Prostate gland (tissue), 2 donors: ENCODE measurements around the gene VPS13A. TPM values are rescaled to one million over a fixed set of nuclear protein-coding genes. Genes with fewer than 3 reads are reported as not detected.

Experiments
- DNase-seq: peaks from one replicate; pipeline ENCODE4 v3.0.0-alpha.2; 2019; ENCODE audit warnings: low spot score
- H3K27ac ChIP-seq, 2 donors: fragments of 200-600 bp; sonication (generic); 2 replicates each; pipeline ENCODE4 v1.5.1; 2017 to 2019
- H3K27me3 ChIP-seq: fragments of 200-600 bp; sonication (generic); replicated peaks from 2 replicates; pipeline ENCODE4 v1.5.1; 2019; ENCODE audit not compliant: insufficient read depth
- H3K36me3 ChIP-seq, 2 donors: fragments of 200-600 bp; sonication (generic); 1 replicate in 1 of 2; 2 replicates in 1 of 2; pipeline versions ENCODE4 v1.5.1 to v1.8.1; 2017 to 2019
- H3K4me1 ChIP-seq: fragments of 200-600 bp; sonication (generic); replicated peaks from 2 replicates; pipeline ENCODE4 v1.5.1; 2019
- H3K4me3 ChIP-seq, 2 donors: fragments of 200-600 bp; sonication (generic); 2 replicates each; pipeline ENCODE4 v1.5.1; 2017 to 2019
- H3K9me3 ChIP-seq: fragments of 200-600 bp; sonication (generic); 2 replicates; pipeline ENCODE4 v1.5.1; 2017
- CTCF ChIP-seq, 4 experiments: fragments of 200-600 bp in 2 of 4; fragments of 450-650 bp in 2 of 4; sonication (generic) in 2 of 4; IDR thresholded peaks; 1 replicate in 3 of 4; 2 replicates in 1 of 4; pipeline ENCODE4 v1.5.1; 2016 to 2019; ENCODE audit warnings: antibody characterized with exemption in 4 of 4, mild to moderate bottlenecking in 2 of 4, moderate library complexity in 2 of 4
- POLR2A ChIP-seq: fragments of 450-650 bp; IDR thresholded peaks from one replicate; pipeline ENCODE4 v1.6.1; 2016; ENCODE audit warnings: antibody characterized with exemption, mild to moderate bottlenecking
- POLR2AphosphoS5 ChIP-seq: sonication (generic); formaldehyde crosslinking; IDR thresholded peaks from one replicate; pipeline ENCODE4 v1.6.1; 2017; ENCODE audit warnings: antibody characterized with exemption
- WGBS: methylation state at CpG from one replicate; pipeline ENCODE4 v1.1.5; 2018; 5-methylcytosine and 5-hydroxymethylcytosine counted together
- intact Hi-C: fragments of 100-400 bp; cut with DNase I; formaldehyde crosslinking; loops from one replicate; pipeline ENCODE4 v1.14.2; 2022
- total RNA-seq, 2 donors: library from RNA; depleted of rRNA; stranded (reverse); fragments of >200 nt; gene quantifications; one replicate each; pipeline ENCODE4 v1.1.0, GENCODE V29; 2016

VPS13A gene
- total RNA-seq, 2 donors from 2014 or later, result 22.7 to 25.2 TPM

GRCh38 chr9:77325058-77325457 is 147.7 kb downstream of the VPS13A start:
- no peak overlapping the region for H3K4me3 ChIP-seq
- no peak for DNase-seq
- no peaks in the 10 kb centered on the region for H3K9me3 ChIP-seq
- no peaks in the 10 kb centered on the region for H3K27me3 ChIP-seq
- 92% methylated on average over 5 of the region's 5 CpGs for WGBS
- no peaks in the 10 kb centered on the region for H3K36me3 ChIP-seq
- intact Hi-C loops, result no loop called here
- TF ChIP-seq CTCF (IDR thresholded peaks at IDR 0.05), result no peak
- no peak for TF ChIP-seq POLR2AphosphoS5
- TF ChIP-seq POLR2A, result no peak
- no peak overlapping the region for H3K27ac ChIP-seq
- no peaks in the 10 kb centered on the region for H3K4me1 ChIP-seq

- DNase-seq, result no peak
- TF ChIP-seq CTCF (IDR thresholded peaks at IDR 0.05) (no peak), POLR2A (no peak), POLR2AphosphoS5 (no peak)
- WGBS, result 90% methylated on average over 1 of the region's 1 CpG
- Histone ChIP-seq H3K36me3 (no peaks in the 10 kb centered on the region), H3K27me3 (no peaks in the 10 kb centered on the region), H3K4me3 (no peak overlapping the region), H3K27ac (no peak overlapping the region), H3K9me3 (no peaks in the 10 kb centered on the region), H3K4me1 (no peaks in the 10 kb centered on the region)
- intact Hi-C loops, result no loop called here
Observed at GRCh38 chr9:77328102-77328501, 150.8 kb downstream of the VPS13A start.

- TF ChIP-seq POLR2A, result no peak
- TF ChIP-seq CTCF (IDR thresholded peaks at IDR 0.05), result no peak
- no peak for TF ChIP-seq POLR2AphosphoS5
- DNase-seq, result no peak
Observed at GRCh38 chr9:77370064-77370463, 192.7 kb downstream of the VPS13A start.

GRCh38 chr9:77374266-77374665 is 196.9 kb downstream of the VPS13A start:
- Histone ChIP-seq H3K4me1 (no peaks in the 10 kb centered on the region), H3K9me3 (no peaks in the 10 kb centered on the region), H3K4me3 (no peak overlapping the region), H3K27me3 (no peaks in the 10 kb centered on the region), H3K36me3 (no peaks in the 10 kb centered on the region), H3K27ac (no peak overlapping the region)
- TF ChIP-seq POLR2A (no peak), CTCF (IDR thresholded peaks at IDR 0.05) (no peak), POLR2AphosphoS5 (no peak)
- WGBS, result 96% methylated on average over 3 of the region's 3 CpGs
- intact Hi-C loops, result no loop called here
- no peak for DNase-seq

More at GRCh38 chr9:77370064-77370463, 192.7 kb downstream of the VPS13A start:
- Histone ChIP-seq H3K27ac (no peak overlapping the region), H3K4me3 (no peak overlapping the region), H3K36me3 (no peaks in the 10 kb centered on the region), H3K4me1 (no peaks in the 10 kb centered on the region), H3K27me3 (no peaks in the 10 kb centered on the region), H3K9me3 (no peaks in the 10 kb centered on the region)
- WGBS, result 96% methylated on average over 5 of the region's 5 CpGs
- intact Hi-C loops, result no loop called here

GRCh38 chr9:77375956-77376532 is 198.7 kb downstream of the VPS13A start:
- Histone ChIP-seq H3K9me3 (no peaks in the 10 kb centered on the region), H3K4me1 (no peaks in the 10 kb centered on the region), H3K27ac (no peak overlapping the region), H3K27me3 (no peaks in the 10 kb centered on the region), H3K4me3 (no peak overlapping the region), H3K36me3 (no peaks in the 10 kb centered on the region)
- intact Hi-C loops, result no loop called here
- DNase-seq, result no peak
- 93% methylated on average over 6 of the region's 6 CpGs for WGBS
- TF ChIP-seq POLR2A (no peak), POLR2AphosphoS5 (no peak), CTCF (IDR thresholded peaks at IDR 0.05) (no peak)
